ENCODE measurements around the gene UBE2K. TPM values are rescaled to one million over a fixed set of nuclear protein-coding genes. Genes with fewer than 3 reads are reported as not detected.

Gene UBE2K
- total and polyA plus RNA-seq, 2 of the 13 experiments (the other 11 are each of a cell fraction or from before 2014, with no cell fraction given) = 36.2 to 81.0 TPM

DNA sequence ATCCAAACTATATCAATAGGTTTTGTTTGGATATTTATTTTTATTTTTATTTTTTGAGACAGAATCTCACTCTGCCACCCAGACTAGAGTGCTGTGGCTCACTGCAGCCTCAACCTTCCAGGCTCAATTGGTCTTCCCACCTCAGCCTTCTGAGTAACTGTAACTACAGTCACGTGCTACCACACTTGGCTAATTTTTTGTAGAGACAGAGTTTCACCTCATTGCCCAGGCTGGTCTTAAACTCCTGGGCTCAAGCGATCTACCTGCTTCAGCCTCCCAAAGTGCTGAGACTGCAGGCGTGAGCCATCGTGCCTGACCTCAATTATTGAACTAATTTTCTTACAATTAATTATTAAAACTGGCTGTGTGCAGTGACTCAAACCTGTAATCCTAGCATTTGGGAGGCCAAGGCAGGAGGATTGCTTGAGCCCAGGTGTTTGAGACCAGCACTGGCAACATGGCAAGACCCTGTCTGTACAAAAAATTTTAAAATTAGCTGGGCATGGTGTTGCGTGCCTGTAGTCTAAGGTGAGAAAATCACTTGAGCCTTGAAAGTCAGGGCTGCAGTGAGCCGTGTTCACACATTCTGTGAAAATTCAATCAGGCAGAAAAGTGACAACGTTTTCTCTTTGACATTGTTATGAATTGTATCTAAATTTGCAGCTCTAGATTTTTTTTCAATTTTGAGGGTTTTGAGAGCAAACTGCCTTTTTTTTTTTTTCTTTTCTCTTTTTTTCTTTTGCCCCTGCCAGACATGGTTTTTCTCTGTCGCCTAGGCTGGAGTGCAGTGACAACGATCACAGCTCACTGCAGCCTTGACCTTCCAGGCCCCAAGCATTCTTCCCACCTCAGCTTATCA lies 66.0 kb downstream of the UBE2K start (continued):
- TF ChIP-seq, protein P1, sequence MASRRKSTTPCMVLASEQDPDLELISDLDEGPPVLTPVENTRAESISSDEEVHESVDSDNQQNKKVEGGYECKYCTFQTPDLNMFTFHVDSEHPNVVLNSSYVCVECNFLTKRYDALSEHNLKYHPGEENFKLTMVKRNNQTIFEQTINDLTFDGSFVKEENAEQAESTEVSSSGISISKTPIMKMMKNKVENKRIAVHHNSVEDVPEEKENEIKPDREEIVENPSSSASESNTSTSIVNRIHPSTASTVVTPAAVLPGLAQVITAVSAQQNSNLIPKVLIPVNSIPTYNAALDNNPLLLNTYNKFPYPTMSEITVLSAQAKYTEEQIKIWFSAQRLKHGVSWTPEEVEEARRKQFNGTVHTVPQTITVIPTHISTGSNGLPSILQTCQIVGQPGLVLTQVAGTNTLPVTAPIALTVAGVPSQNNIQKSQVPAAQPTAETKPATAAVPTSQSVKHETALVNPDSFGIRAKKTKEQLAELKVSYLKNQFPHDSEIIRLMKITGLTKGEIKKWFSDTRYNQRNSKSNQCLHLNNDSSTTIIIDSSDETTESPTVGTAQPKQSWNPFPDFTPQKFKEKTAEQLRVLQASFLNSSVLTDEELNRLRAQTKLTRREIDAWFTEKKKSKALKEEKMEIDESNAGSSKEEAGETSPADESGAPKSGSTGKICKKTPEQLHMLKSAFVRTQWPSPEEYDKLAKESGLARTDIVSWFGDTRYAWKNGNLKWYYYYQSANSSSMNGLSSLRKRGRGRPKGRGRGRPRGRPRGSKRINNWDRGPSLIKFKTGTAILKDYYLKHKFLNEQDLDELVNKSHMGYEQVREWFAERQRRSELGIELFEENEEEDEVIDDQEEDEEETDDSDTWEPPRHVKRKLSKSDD (CRISPR knock-in tag; IDR thresholded peaks at IDR 0.05; ENCODE audit: low read depth) = no peak
- TF ChIP-seq FOXA1 (IDR thresholded peaks at IDR 0.05) (no peak), FOXA1 (CRISPR knock-in tag; IDR thresholded peaks at IDR 0.05) (no peak)

DNA sequence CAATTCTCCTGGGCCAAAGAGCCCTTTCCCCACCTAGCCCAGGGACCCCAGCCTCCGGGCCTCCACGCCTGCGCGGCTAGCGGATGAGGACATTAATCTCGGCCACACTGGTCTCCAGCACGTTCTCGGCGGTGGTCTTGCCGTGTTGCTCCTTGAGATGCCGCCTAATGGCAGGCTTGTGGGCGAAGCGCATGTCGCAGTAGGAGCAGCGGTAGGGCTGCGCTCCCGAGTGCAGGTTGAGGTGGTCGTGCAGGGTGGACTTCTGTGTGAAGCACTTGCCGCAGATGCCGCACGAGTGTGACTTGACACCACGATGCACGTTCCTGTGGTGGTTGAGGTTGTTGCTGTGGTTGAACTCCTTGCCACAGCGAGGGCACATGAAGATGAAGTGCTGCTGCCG lies 72.1 kb downstream of the UBE2K start:
- TF ChIP-seq HOXD1 (CRISPR knock-in tag; IDR thresholded peaks at IDR 0.05) = no peak
- no peak for TF ChIP-seq MEIS2 (CRISPR knock-in tag; IDR thresholded peaks at IDR 0.05)
- no peak for TF ChIP-seq ZNF564 (CRISPR knock-in tag; IDR thresholded peaks at IDR 0.05)
- TF ChIP-seq, protein P2, sequence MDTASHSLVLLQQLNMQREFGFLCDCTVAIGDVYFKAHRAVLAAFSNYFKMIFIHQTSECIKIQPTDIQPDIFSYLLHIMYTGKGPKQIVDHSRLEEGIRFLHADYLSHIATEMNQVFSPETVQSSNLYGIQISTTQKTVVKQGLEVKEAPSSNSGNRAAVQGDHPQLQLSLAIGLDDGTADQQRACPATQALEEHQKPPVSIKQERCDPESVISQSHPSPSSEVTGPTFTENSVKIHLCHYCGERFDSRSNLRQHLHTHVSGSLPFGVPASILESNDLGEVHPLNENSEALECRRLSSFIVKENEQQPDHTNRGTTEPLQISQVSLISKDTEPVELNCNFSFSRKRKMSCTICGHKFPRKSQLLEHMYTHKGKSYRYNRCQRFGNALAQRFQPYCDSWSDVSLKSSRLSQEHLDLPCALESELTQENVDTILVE (CRISPR knock-in tag; IDR thresholded peaks at IDR 0.05) = no peak
- TF ChIP-seq GFI1 (CRISPR knock-in tag; IDR thresholded peaks at IDR 0.05; ENCODE audit: borderline replicate concordance) = no peak
- TF ChIP-seq, protein P3, sequence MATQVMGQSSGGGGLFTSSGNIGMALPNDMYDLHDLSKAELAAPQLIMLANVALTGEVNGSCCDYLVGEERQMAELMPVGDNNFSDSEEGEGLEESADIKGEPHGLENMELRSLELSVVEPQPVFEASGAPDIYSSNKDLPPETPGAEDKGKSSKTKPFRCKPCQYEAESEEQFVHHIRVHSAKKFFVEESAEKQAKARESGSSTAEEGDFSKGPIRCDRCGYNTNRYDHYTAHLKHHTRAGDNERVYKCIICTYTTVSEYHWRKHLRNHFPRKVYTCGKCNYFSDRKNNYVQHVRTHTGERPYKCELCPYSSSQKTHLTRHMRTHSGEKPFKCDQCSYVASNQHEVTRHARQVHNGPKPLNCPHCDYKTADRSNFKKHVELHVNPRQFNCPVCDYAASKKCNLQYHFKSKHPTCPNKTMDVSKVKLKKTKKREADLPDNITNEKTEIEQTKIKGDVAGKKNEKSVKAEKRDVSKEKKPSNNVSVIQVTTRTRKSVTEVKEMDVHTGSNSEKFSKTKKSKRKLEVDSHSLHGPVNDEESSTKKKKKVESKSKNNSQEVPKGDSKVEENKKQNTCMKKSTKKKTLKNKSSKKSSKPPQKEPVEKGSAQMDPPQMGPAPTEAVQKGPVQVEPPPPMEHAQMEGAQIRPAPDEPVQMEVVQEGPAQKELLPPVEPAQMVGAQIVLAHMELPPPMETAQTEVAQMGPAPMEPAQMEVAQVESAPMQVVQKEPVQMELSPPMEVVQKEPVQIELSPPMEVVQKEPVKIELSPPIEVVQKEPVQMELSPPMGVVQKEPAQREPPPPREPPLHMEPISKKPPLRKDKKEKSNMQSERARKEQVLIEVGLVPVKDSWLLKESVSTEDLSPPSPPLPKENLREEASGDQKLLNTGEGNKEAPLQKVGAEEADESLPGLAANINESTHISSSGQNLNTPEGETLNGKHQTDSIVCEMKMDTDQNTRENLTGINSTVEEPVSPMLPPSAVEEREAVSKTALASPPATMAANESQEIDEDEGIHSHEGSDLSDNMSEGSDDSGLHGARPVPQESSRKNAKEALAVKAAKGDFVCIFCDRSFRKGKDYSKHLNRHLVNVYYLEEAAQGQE (IDR thresholded peaks at IDR 0.05; ENCODE audit: borderline replicate concordance in 1 of 2, low read depth in 1 of 2, low read length in 2 of 2) = no peak
- TF ChIP-seq BRD4 (CRISPR knock-in tag; IDR thresholded peaks at IDR 0.05) = no peak
- TF ChIP-seq KDM5A (IDR thresholded peaks at IDR 0.05; ENCODE audit: borderline replicate concordance, low read length) = no peak
- no peak for TF ChIP-seq ZFP37 (CRISPR knock-in tag; IDR thresholded peaks at IDR 0.05; ENCODE audit: borderline replicate concordance)
- TF ChIP-seq TBX2 (CRISPR knock-in tag; IDR thresholded peaks at IDR 0.05; ENCODE audit: borderline replicate concordance) = no peak
- TF ChIP-seq ZNF234 (CRISPR knock-in tag; conservative IDR thresholded peaks at IDR 0.05) = no peak
- TF ChIP-seq WIZ (CRISPR knock-in tag; IDR thresholded peaks at IDR 0.05) = no peak
- Histone ChIP-seq H3K9ac (ENCODE audit: insufficient read depth, low read depth, low read length) (no peak overlapping the region), H4K20me1 (ENCODE audit: insufficient read depth, low read length) (no peaks in the 10 kb centered on the region), H3K36me3 (replicated peaks in 1 of 2; ENCODE audit: control insufficient read depth in 1 of 2, insufficient read depth in 2 of 2, low read length in 2 of 2) (peaks cover 4 to 31% of the 10 kb centered on the region in 2 experiments), H3K79me2 (ENCODE audit: insufficient read depth, low read length) (no peaks in the 10 kb centered on the region), H3K4me3 (replicated peaks in 1 of 3; ENCODE audit: insufficient read depth in 1 of 3, low read depth in 2 of 3, low read length in 3 of 3) (no peak overlapping the region), H3K27ac (ENCODE audit: extremely low read length, insufficient read depth, low read length) (no peak overlapping the region), H3K4me1 (ENCODE audit: insufficient read depth, low read length) (no peaks in the 10 kb centered on the region), H3K27me3 (ENCODE audit: control insufficient read depth in 1 of 2, insufficient read depth in 2 of 2, low read length in 2 of 2) (no peaks in the 10 kb centered on the region), H2AFZ (ENCODE audit: low read length) (no peak overlapping the region), H3K9me3 (ENCODE audit: low read length) (no peaks in the 10 kb centered on the region), H3K4me2 (ENCODE audit: low read depth, low read length) (no peak overlapping the region)
- CTCF ChIA-PET (ENCODE audit: low intra/inter-chr PET ratio, low total read pairs) = no interaction called here
- intact Hi-C loops (cut with micrococcal nuclease; ENCODE audit: unreplicated experiment) = no loop called here
- no peak for FAIRE-seq
- in situ Hi-C loops (cut with HindIII; ENCODE audit: extremely low pct_ligation_motif_present, low pct_unique_long_range_greater_than_20kb) = no loop called here
- 97% methylated on average over 20 of the region's 25 CpGs for WGBS (ENCODE audit: low lambda C conversion rate)
- POLR2A ChIA-PET = no interaction called here
- peak; percentile 15; the same call in 2 of the 3 replicates for ATAC-seq
- DNase-seq (ENCODE audit: low spot score) = no peak
- BruUV-seq (replicated peaks) = no TSS peak

Data from HepG2 (cell line).